Neural cell (in vitro differentiated cells): ENCODE results near the gene ACACA. TPM values are rescaled to one million over a fixed set of nuclear protein-coding genes. Genes with fewer than 3 reads are reported as not detected.

Source experiments
- H2AFZ ChIP-seq: fragments of 200-600, 300-800 bp; sonication (generic), shearing (Covaris generic); 2 replicates; pipeline ENCODE4 v1.6.0; 2014; ENCODE audit warnings: low read depth, mild to moderate bottlenecking, antibody characterized with exemption, low read length, moderate library complexity
- H3F3A ChIP-seq: fragments of 200-600 bp; shearing (Covaris generic); 2 replicates; pipeline ENCODE4 v1.6.1; 2016; ENCODE audit warnings: mild to moderate bottlenecking, moderate library complexity, mixed read lengths, antibody characterized with exemption, low read length; ENCODE audit not compliant: insufficient read depth, poor library complexity, severe bottlenecking
- H3K27ac ChIP-seq: fragments of 200-600, 300-800 bp; sonication (generic), shearing (Covaris generic); 2 replicates; pipeline ENCODE4 v1.5.1; 2014; ENCODE audit warnings: mild to moderate bottlenecking, low read length, moderate library complexity
- H3K27me3 ChIP-seq: fragments of 300-800, 200-600 bp; sonication (generic), shearing (Covaris generic); 2 replicates; pipeline ENCODE4 v1.6.0; 2014; ENCODE audit warnings: mild to moderate bottlenecking, low read depth, low read length, moderate library complexity; ENCODE audit not compliant: insufficient read depth
- H3K36me3 ChIP-seq: fragments of 300-800, 200-600 bp; sonication (generic), shearing (Covaris generic); 2 replicates; pipeline ENCODE4 v1.5.1; 2014; ENCODE audit warnings: mild to moderate bottlenecking, antibody characterized with exemption, low read length, moderate library complexity; ENCODE audit not compliant: insufficient read depth
- H3K4me2 ChIP-seq: fragments of 300-800, 200-600 bp; sonication (generic), shearing (Covaris generic); 2 replicates; pipeline ENCODE4 v1.6.0; 2014; ENCODE audit warnings: mild to moderate bottlenecking, low read length
- H3K4me3 ChIP-seq: fragments of 300-800, 200-600 bp; sonication (generic), shearing (Covaris generic); 2 replicates; pipeline ENCODE4 v1.5.1; 2014; ENCODE audit warnings: mild to moderate bottlenecking, low read length, moderate library complexity
- H3K79me2 ChIP-seq: fragments of 200-600 bp; shearing (Covaris generic); replicated peaks from 2 replicates; pipeline ENCODE4 v1.6.0; 2014; ENCODE audit warnings: mild to moderate bottlenecking, low read length, moderate library complexity; ENCODE audit not compliant: insufficient read depth
- H3K9ac ChIP-seq: fragments of 300-800, 200-600 bp; sonication (generic), shearing (Covaris generic); 2 replicates; pipeline ENCODE4 v1.6.1; 2016; ENCODE audit warnings: mild to moderate bottlenecking, low read length, mixed read lengths
- H3K9me2 ChIP-seq: fragments of 200-600 bp; shearing (Covaris generic); 2 replicates; pipeline ENCODE4 v1.6.1; 2016; ENCODE audit warnings: mild to moderate bottlenecking, low read length, mixed read lengths; ENCODE audit not compliant: insufficient read depth
- H3K9me3 ChIP-seq: fragments of 200-600, 300-800 bp; sonication (generic), shearing (Covaris generic); 2 replicates; pipeline ENCODE4 v1.6.1; 2016; ENCODE audit warnings: mild to moderate bottlenecking, mixed run types, low read length, moderate library complexity, mixed read lengths
- H4K20me1 ChIP-seq: fragments of 200-600 bp; shearing (Covaris generic); 2 replicates; pipeline ENCODE4 v1.6.1; 2016; ENCODE audit warnings: mild to moderate bottlenecking, mixed run types; ENCODE audit not compliant: insufficient read depth
- EP300 ChIP-seq: fragments of 450-650 bp; conservative IDR thresholded peaks from 2 replicates; pipeline ENCODE4 v1.6.1; 2014; ENCODE audit warnings: antibody characterized with exemption, mild to moderate bottlenecking, moderate library complexity; ENCODE audit not compliant: poor library complexity, severe bottlenecking
- EZH2 ChIP-seq: fragments of 200-600, 300-800 bp; shearing (Covaris generic), sonication (generic); IDR thresholded peaks from 2 replicates; pipeline ENCODE4 v1.6.1; 2014; ENCODE audit warnings: antibody characterized with exemption, low read length, borderline replicate concordance, mild to moderate bottlenecking; ENCODE audit not compliant: insufficient read depth, poor library complexity, severe bottlenecking
- MXI1 ChIP-seq: fragments of 450-650 bp; conservative IDR thresholded peaks from 2 replicates; pipeline ENCODE4 v1.6.1; 2014; ENCODE audit warnings: antibody characterized with exemption, mild to moderate bottlenecking; ENCODE audit not compliant: poor library complexity, severe bottlenecking
- POLR2AphosphoS5 ChIP-seq: IDR thresholded peaks from 2 replicates; pipeline ENCODE4 v1.6.1; 2012
- RAD21 ChIP-seq: fragments of 450-650 bp; conservative IDR thresholded peaks from 2 replicates; pipeline ENCODE4 v1.6.1; 2014; ENCODE audit warnings: antibody characterized with exemption, mild to moderate bottlenecking, moderate library complexity
- SMC3 ChIP-seq: fragments of 450-650 bp; conservative IDR thresholded peaks from 2 replicates; pipeline ENCODE4 v1.6.1; 2014; ENCODE audit warnings: antibody characterized with exemption, mild to moderate bottlenecking, moderate library complexity; ENCODE audit not compliant: poor library complexity
- TAF1 ChIP-seq: IDR thresholded peaks from 2 replicates; pipeline ENCODE4 v1.6.1; 2012; ENCODE audit warnings: low read depth
- polyA plus RNA-seq: library from polyadenylated mRNA; depleted of rRNA; stranded (reverse); fragments of >200 nt; gene quantifications from 2 replicates; pipeline ENCODE4 v1.2.3, GENCODE V29; 2014
- TF ChIP-seq, protein P1 (sequence below): IDR thresholded peaks from 2 replicates; pipeline ENCODE4 v1.6.1; 2012; ENCODE audit warnings: borderline replicate concordance
- TF ChIP-seq, protein P2 (sequence below): fragments of 450-650 bp; IDR thresholded peaks from 2 replicates; pipeline ENCODE4 v1.5.1; 2014; ENCODE audit warnings: antibody characterized with exemption, mild to moderate bottlenecking, moderate library complexity; ENCODE audit not compliant: poor library complexity, severe bottlenecking

The ACACA gene
- polyA plus RNA-seq, 1 donor from 2014 or later = 38.4 TPM

DNA sequence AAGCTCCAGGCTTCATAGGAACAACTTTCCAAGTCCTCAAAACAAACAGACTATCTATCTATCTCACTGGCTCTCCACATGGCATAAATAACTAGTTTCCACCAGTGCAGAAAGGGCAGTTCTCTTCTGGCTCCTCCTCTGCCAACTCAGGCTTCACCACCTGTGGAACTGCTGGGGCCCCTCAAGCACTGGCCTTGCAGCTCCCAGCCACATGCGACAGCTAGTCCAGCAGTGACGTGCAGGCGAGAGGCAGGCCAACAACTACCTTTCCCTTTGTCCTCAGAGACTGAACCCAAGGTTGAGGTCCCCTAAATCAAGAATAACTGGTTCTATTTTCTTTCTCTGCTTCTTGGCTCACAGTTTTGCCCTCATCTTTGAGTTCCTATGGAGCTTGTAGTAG is 320.3 kb downstream of the ACACA start:
- no peak overlapping the region for H2AFZ ChIP-seq
- peaks cover 16% of the 10 kb centered on the region for H3K36me3 ChIP-seq

DNA sequence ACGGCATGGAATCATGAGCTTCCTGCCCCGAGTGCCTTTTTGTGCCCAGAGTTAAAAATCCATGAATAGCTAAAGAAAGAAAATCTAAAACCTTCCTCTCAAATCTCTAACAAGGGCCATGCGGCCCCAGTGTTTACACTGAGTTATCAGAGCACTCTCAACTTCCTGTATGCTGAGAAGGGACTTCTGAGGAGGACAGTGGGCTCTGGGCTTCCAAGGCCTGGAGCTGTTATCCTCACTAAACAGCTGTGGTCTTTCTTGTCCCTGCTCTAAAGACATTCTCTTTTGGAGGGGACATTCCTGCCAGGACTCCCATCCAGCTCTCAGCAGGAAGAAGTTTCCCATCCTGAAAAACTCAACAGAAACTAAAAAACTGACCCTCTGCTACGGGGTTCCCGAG is 322.3 kb downstream of the ACACA start:
- Histone ChIP-seq H3K9me2 (no peaks in the 10 kb centered on the region), H3K27ac (no peak overlapping the region), H3K4me2 (no peak overlapping the region), H3K36me3 (peaks cover 16% of the 10 kb centered on the region), H2AFZ (no peak overlapping the region), H4K20me1 (no peaks in the 10 kb centered on the region), H3K4me3 (no peak overlapping the region), H3K79me2 (no peaks in the 10 kb centered on the region), H3K9me3 (no peaks in the 10 kb centered on the region), H3F3A (no peaks in the 10 kb centered on the region), H3K9ac (no peak overlapping the region), H3K27me3 (no peaks in the 10 kb centered on the region)
- TF ChIP-seq SMC3 = no peak
- TF ChIP-seq POLR2AphosphoS5 = no peak
- no peak for TF ChIP-seq RAD21
- TF ChIP-seq, protein P1, sequence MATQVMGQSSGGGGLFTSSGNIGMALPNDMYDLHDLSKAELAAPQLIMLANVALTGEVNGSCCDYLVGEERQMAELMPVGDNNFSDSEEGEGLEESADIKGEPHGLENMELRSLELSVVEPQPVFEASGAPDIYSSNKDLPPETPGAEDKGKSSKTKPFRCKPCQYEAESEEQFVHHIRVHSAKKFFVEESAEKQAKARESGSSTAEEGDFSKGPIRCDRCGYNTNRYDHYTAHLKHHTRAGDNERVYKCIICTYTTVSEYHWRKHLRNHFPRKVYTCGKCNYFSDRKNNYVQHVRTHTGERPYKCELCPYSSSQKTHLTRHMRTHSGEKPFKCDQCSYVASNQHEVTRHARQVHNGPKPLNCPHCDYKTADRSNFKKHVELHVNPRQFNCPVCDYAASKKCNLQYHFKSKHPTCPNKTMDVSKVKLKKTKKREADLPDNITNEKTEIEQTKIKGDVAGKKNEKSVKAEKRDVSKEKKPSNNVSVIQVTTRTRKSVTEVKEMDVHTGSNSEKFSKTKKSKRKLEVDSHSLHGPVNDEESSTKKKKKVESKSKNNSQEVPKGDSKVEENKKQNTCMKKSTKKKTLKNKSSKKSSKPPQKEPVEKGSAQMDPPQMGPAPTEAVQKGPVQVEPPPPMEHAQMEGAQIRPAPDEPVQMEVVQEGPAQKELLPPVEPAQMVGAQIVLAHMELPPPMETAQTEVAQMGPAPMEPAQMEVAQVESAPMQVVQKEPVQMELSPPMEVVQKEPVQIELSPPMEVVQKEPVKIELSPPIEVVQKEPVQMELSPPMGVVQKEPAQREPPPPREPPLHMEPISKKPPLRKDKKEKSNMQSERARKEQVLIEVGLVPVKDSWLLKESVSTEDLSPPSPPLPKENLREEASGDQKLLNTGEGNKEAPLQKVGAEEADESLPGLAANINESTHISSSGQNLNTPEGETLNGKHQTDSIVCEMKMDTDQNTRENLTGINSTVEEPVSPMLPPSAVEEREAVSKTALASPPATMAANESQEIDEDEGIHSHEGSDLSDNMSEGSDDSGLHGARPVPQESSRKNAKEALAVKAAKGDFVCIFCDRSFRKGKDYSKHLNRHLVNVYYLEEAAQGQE = no peak
- no peak for TF ChIP-seq MXI1
- TF ChIP-seq TAF1 = no peak
- TF ChIP-seq EP300 = no peak

More for the DNA sequence above, 320.3 kb downstream of the ACACA start:
- TF ChIP-seq TAF1 = no peak
- TF ChIP-seq, protein P1 = no peak
- TF ChIP-seq POLR2AphosphoS5 = no peak
- TF ChIP-seq, protein P2, sequence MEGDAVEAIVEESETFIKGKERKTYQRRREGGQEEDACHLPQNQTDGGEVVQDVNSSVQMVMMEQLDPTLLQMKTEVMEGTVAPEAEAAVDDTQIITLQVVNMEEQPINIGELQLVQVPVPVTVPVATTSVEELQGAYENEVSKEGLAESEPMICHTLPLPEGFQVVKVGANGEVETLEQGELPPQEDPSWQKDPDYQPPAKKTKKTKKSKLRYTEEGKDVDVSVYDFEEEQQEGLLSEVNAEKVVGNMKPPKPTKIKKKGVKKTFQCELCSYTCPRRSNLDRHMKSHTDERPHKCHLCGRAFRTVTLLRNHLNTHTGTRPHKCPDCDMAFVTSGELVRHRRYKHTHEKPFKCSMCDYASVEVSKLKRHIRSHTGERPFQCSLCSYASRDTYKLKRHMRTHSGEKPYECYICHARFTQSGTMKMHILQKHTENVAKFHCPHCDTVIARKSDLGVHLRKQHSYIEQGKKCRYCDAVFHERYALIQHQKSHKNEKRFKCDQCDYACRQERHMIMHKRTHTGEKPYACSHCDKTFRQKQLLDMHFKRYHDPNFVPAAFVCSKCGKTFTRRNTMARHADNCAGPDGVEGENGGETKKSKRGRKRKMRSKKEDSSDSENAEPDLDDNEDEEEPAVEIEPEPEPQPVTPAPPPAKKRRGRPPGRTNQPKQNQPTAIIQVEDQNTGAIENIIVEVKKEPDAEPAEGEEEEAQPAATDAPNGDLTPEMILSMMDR = no peak
- TF ChIP-seq SMC3 = no peak
- TF ChIP-seq EZH2 = no peak
- TF ChIP-seq EP300 = no peak
- TF ChIP-seq RAD21 = no peak
- TF ChIP-seq MXI1 = no peak
- Histone ChIP-seq H3F3A (no peaks in the 10 kb centered on the region), H3K9me3 (no peaks in the 10 kb centered on the region), H3K9ac (no peak overlapping the region), H3K4me3 (no peak overlapping the region), H3K27ac (no peak overlapping the region), H3K9me2 (no peaks in the 10 kb centered on the region), H4K20me1 (no peaks in the 10 kb centered on the region), H3K27me3 (no peaks in the 10 kb centered on the region), H3K79me2 (no peaks in the 10 kb centered on the region), H3K4me2 (no peak overlapping the region)
